H9 (cell line): Measurements from ENCODE around the gene CCDC3. TPM values are rescaled to one million over a fixed set of nuclear protein-coding genes. Genes with fewer than 3 reads are reported as not detected.

Source experiments
- DNase-seq: peaks from one replicate; pipeline ENCODE4 v3.0.0-alpha.2; 2017
- H2AFZ ChIP-seq: one replicate; pipeline ENCODE4 v1.6.1; 2013; ENCODE audit warnings: mild to moderate bottlenecking, low read length, control low read depth, moderate library complexity
- H2AK5ac ChIP-seq: 2 replicates; pipeline ENCODE4 v1.6.1; 2013; ENCODE audit warnings: low read length, control low read depth, mixed read lengths; ENCODE audit not compliant: insufficient read length
- H2BK120ac ChIP-seq: one replicate; pipeline ENCODE4 v1.6.1; 2013; ENCODE audit warnings: low read depth, mild to moderate bottlenecking, low read length, control low read depth, inconsistent platforms; ENCODE audit not compliant: poor library complexity, severe bottlenecking
- H2BK12ac ChIP-seq: 2 replicates; pipeline ENCODE4 v1.6.1; 2013; ENCODE audit warnings: low read length, control low read depth, mixed read lengths, low read depth; ENCODE audit not compliant: insufficient read length
- H2BK15ac ChIP-seq: 2 replicates; pipeline ENCODE4 v1.6.1; 2013; ENCODE audit warnings: low read depth, low read length, control low read depth
- H2BK20ac ChIP-seq: one replicate; pipeline ENCODE4 v1.6.1; 2013; ENCODE audit warnings: low read depth, mild to moderate bottlenecking, low read length, control low read depth, inconsistent platforms; ENCODE audit not compliant: poor library complexity, severe bottlenecking
- H2BK5ac ChIP-seq: 2 replicates; pipeline ENCODE4 v1.6.1; 2013; ENCODE audit warnings: low read length, control low read depth, mixed read lengths; ENCODE audit not compliant: insufficient read length
- H3K14ac ChIP-seq: 2 replicates; pipeline ENCODE4 v1.6.1; 2013; ENCODE audit warnings: low read length, control low read depth; ENCODE audit not compliant: insufficient read depth
- H3K18ac ChIP-seq: 2 replicates; pipeline ENCODE4 v1.6.1; 2013; ENCODE audit warnings: low read depth, mild to moderate bottlenecking, mixed read lengths, low read length, control low read depth; ENCODE audit not compliant: insufficient read length
- H3K23ac ChIP-seq: 2 replicates; pipeline ENCODE4 v1.6.1; 2013; ENCODE audit warnings: low read length, control low read depth, mixed read lengths, low read depth; ENCODE audit not compliant: insufficient read length
- H3K23me2 ChIP-seq: 2 replicates; pipeline ENCODE4 v1.6.1; 2013; ENCODE audit warnings: low read depth, mild to moderate bottlenecking, mixed read lengths, low read length, control low read depth; ENCODE audit not compliant: insufficient read length, poor library complexity, severe bottlenecking
- H3K27ac ChIP-seq: 2 replicates; pipeline ENCODE4 v1.5.1; 2013; ENCODE audit warnings: low read length, control low read depth, mixed read lengths, low read depth; ENCODE audit not compliant: insufficient read length
- H3K27me3 ChIP-seq: 2 replicates; pipeline ENCODE4 v1.6.1; 2013; ENCODE audit warnings: low read length, control low read depth, inconsistent platforms; ENCODE audit not compliant: insufficient read depth
- H3K4ac ChIP-seq: 2 replicates; pipeline ENCODE4 v1.6.1; 2013; ENCODE audit warnings: low read depth, mild to moderate bottlenecking, control low read depth, inconsistent platforms, low read length, moderate library complexity
- H3K4me1 ChIP-seq: 2 replicates; pipeline ENCODE4 v1.6.1; 2013; ENCODE audit warnings: low read length, control low read depth, inconsistent platforms; ENCODE audit not compliant: insufficient read depth
- H3K4me2 ChIP-seq: 2 replicates; pipeline ENCODE4 v1.6.1; 2013; ENCODE audit warnings: low read length, control low read depth, mixed read lengths; ENCODE audit not compliant: insufficient read length, insufficient read depth
- H3K56ac ChIP-seq: 2 replicates; pipeline ENCODE4 v1.6.1; 2013; ENCODE audit warnings: low read depth, mild to moderate bottlenecking, mixed read lengths, low read length, control low read depth; ENCODE audit not compliant: insufficient read length
- H3K79me1 ChIP-seq: 2 replicates; pipeline ENCODE4 v1.6.1; 2013; ENCODE audit warnings: low read depth, mild to moderate bottlenecking, moderate library complexity, low read length, control low read depth, inconsistent platforms; ENCODE audit not compliant: insufficient read depth, poor library complexity, severe bottlenecking
- H3K79me2 ChIP-seq: 2 replicates; pipeline ENCODE4 v1.6.1; 2013; ENCODE audit warnings: low read length, control low read depth, inconsistent platforms; ENCODE audit not compliant: insufficient read depth
- H3K9ac ChIP-seq: 2 replicates; pipeline ENCODE4 v1.6.1; 2013; ENCODE audit warnings: low read length, control low read depth, mixed read lengths; ENCODE audit not compliant: insufficient read length; ENCODE audit errors: extremely low read depth
- H3K9me3 ChIP-seq: one replicate; pipeline ENCODE4 v1.6.1; 2013; ENCODE audit warnings: low read depth, low read length, inconsistent platforms; ENCODE audit not compliant: control insufficient read depth
- H3T11ph ChIP-seq: one replicate; pipeline ENCODE4 v1.6.1; 2013; ENCODE audit warnings: mild to moderate bottlenecking, low read length, control low read depth, inconsistent platforms
- H4K20me1 ChIP-seq: one replicate; pipeline ENCODE4 v1.6.1; 2013; ENCODE audit not compliant: control insufficient read depth, insufficient read length, insufficient read depth
- H4K5ac ChIP-seq: 2 replicates; pipeline ENCODE4 v1.6.1; 2013; ENCODE audit warnings: low read depth, mild to moderate bottlenecking, mixed read lengths, low read length, control low read depth; ENCODE audit not compliant: insufficient read length
- H4K8ac ChIP-seq: replicated peaks from 2 replicates; pipeline ENCODE4 v1.6.1; 2013; ENCODE audit warnings: low read length, control low read depth, mixed read lengths, low read depth; ENCODE audit not compliant: insufficient read length
- H4K91ac ChIP-seq: 2 replicates; pipeline ENCODE4 v1.6.1; 2013; ENCODE audit warnings: low read depth, mild to moderate bottlenecking, moderate library complexity, mixed read lengths, low read length, control low read depth; ENCODE audit not compliant: insufficient read length
- H3K27ac Mint-ChIP-seq, 3 experiments: 2 replicates in 2 of 3; 3 replicates in 1 of 3; pipeline ENCODE4 v1.8.0; 2020 to 2021; ENCODE audit warnings: mixed read lengths in 3 of 3, mild to moderate bottlenecking in 1 of 3, moderate library complexity in 1 of 3
- H3K27me3 Mint-ChIP-seq: 2 replicates; pipeline ENCODE4 v1.8.0; 2021; ENCODE audit warnings: low read depth, mild to moderate bottlenecking, moderate library complexity, mixed read lengths
- H3K36me3 Mint-ChIP-seq, 3 experiments: 2 replicates in 2 of 3; 3 replicates in 1 of 3; pipeline ENCODE4 v1.8.0; 2020 to 2021; ENCODE audit warnings: low read depth in 3 of 3, mixed read lengths in 3 of 3; ENCODE audit not compliant: insufficient read depth in 1 of 3
- H3K4me1 Mint-ChIP-seq, 2 experiments: 2 replicates each; pipeline ENCODE4 v1.8.0; 2020; ENCODE audit warnings: mixed read lengths in 2 of 2
- H3K4me3 Mint-ChIP-seq, 2 experiments: 2 replicates in 1 of 2; 3 replicates in 1 of 2; pipeline ENCODE4 v1.8.0; 2020 to 2021; ENCODE audit warnings: mild to moderate bottlenecking in 2 of 2, mixed read lengths in 2 of 2, moderate library complexity in 1 of 2
- H3K9me3 Mint-ChIP-seq, 2 experiments: 2 replicates in 1 of 2; 3 replicates in 1 of 2; pipeline ENCODE4 v1.8.0; 2020; ENCODE audit warnings: mild to moderate bottlenecking in 2 of 2, mixed read lengths in 2 of 2, moderate library complexity in 1 of 2
- WGBS: extraction: QIAGEN DNeasy Blood & Tissue Kit; methylation state at CpG from one replicate; pipeline ENCODE4 v1.1.7; 2013; ENCODE audit warnings: missing lambda C conversion rate, low lambda C conversion rate, mixed read lengths; ENCODE audit not compliant: insufficient read length; ENCODE audit errors: extremely low coverage; 5-methylcytosine and 5-hydroxymethylcytosine counted together
- total RNA-seq: library from RNA; stranded (reverse); gene quantifications from 2 replicates; pipeline ENCODE4 v1.2.1, GENCODE V29; 2021
- TF ChIP-seq, protein P1 (sequence below): fragments of 200-600 bp; sonication (generic); conservative IDR thresholded peaks from 3 replicates; pipeline ENCODE4 v1.8.0; 2021; ENCODE audit warnings: antibody characterized with exemption, mild to moderate bottlenecking

The CCDC3 gene
- total RNA-seq, 1 experiment from 2014 or later: 2.3 TPM

DNA sequence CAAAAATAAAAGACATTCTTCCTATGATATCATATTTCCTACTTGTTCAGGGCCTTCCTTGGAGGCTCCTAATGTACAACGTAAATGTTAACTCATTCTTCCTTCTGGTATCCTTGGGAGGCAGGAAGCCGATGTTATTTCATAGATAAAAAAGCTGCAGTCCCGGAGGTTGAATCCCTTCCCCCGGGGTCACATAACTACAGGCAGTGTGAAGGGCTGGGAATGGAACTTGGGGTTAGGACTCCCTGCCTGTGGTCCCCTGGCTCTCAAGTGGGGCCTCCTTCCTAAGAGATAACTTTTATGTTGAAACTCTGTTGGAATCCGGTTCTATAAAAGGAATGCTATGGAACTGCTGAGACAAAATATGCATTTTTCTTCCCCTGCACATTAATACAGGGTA, 14.9 kb upstream of the CCDC3 start:
- Mint-ChIP-seq H3K4me3 (no peak overlapping the region), H3K27me3 (no peaks in the 10 kb centered on the region; the same call in 1 of the 2 replicates), H3K36me3 (peaks cover 0 to 3% (median 0%) of the 10 kb centered on the region in 3 experiments; a peak in 1 of 7 replicates), H3K4me1 (peaks cover 4 to 8% of the 10 kb centered on the region in 2 experiments; a peak in 3 of 4 replicates), H3K9me3 (peaks cover 8 to 13% of the 10 kb centered on the region in 2 experiments), H3K27ac (no peak overlapping the region)
- H3K4ac ChIP-seq: no peak overlapping the region
- H3K27me3 ChIP-seq: no peaks in the 10 kb centered on the region
- no peak overlapping the region for H3K23ac ChIP-seq
- no peak overlapping the region for H3T11ph ChIP-seq
- H3K23me2 ChIP-seq: no peaks in the 10 kb centered on the region
- DNase-seq: no peak
- no peak overlapping the region for H3K9ac ChIP-seq
- TF ChIP-seq, protein P1, sequence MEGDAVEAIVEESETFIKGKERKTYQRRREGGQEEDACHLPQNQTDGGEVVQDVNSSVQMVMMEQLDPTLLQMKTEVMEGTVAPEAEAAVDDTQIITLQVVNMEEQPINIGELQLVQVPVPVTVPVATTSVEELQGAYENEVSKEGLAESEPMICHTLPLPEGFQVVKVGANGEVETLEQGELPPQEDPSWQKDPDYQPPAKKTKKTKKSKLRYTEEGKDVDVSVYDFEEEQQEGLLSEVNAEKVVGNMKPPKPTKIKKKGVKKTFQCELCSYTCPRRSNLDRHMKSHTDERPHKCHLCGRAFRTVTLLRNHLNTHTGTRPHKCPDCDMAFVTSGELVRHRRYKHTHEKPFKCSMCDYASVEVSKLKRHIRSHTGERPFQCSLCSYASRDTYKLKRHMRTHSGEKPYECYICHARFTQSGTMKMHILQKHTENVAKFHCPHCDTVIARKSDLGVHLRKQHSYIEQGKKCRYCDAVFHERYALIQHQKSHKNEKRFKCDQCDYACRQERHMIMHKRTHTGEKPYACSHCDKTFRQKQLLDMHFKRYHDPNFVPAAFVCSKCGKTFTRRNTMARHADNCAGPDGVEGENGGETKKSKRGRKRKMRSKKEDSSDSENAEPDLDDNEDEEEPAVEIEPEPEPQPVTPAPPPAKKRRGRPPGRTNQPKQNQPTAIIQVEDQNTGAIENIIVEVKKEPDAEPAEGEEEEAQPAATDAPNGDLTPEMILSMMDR: no peak
- no peak overlapping the region for H3K18ac ChIP-seq
- no peak overlapping the region for H2BK15ac ChIP-seq
- no peak overlapping the region for H2BK12ac ChIP-seq
- H4K8ac ChIP-seq: no peak overlapping the region
- H3K4me1 ChIP-seq: no peaks in the 10 kb centered on the region
- H2BK20ac ChIP-seq: no peak overlapping the region
- H4K91ac ChIP-seq: no peak overlapping the region
- no peaks in the 10 kb centered on the region for H4K20me1 ChIP-seq
- H2AFZ ChIP-seq: no peak overlapping the region
- no peak overlapping the region for H3K4me2 ChIP-seq
- H3K27ac ChIP-seq: no peak overlapping the region
- no CpG with 5 or more reads among the region's 5 CpGs for WGBS
- no peaks in the 10 kb centered on the region for H3K79me2 ChIP-seq
- no peak overlapping the region for H2AK5ac ChIP-seq
- H2BK5ac ChIP-seq: no peak overlapping the region
- no peak overlapping the region for H3K56ac ChIP-seq
- no peak overlapping the region for H4K5ac ChIP-seq
- H3K9me3 ChIP-seq: no peaks in the 10 kb centered on the region
- H3K14ac ChIP-seq: no peak overlapping the region
- H2BK120ac ChIP-seq: no peak overlapping the region
- no peaks in the 10 kb centered on the region for H3K79me1 ChIP-seq
